HepG2 (cell line): ENCODE measurements around the gene NOS1AP. TPM values are rescaled to one million over a fixed set of nuclear protein-coding genes. Genes with fewer than 3 reads are reported as not detected.

Experiments used
- CBX1 ChIP-seq: IDR thresholded peaks from one replicate; pipeline ENCODE4 v1.6.1; 2016; ENCODE audit warnings: antibody characterized with exemption, low read depth
- CENPT ChIP-seq: sonication (generic); formaldehyde crosslinking; IDR thresholded peaks from 2 replicates; pipeline ENCODE4 v1.8.0; 2022; ENCODE audit warnings: low read depth, mild to moderate bottlenecking, moderate library complexity, missing genetic modification reagents
- CERS6 ChIP-seq: sonication (generic); formaldehyde crosslinking; IDR thresholded peaks from 2 replicates; pipeline ENCODE4 v1.5.0; 2020; ENCODE audit warnings: missing genetic modification reagents
- CSRNP1 ChIP-seq: sonication (generic); formaldehyde crosslinking; IDR thresholded peaks from 2 replicates; pipeline ENCODE4 v1.8.1; 2023; ENCODE audit warnings: mild to moderate bottlenecking, missing genetic modification reagents
- ETS1 ChIP-seq: sonication (generic); formaldehyde crosslinking; IDR thresholded peaks from 2 replicates; pipeline ENCODE4 v1.4.0; 2020; ENCODE audit warnings: missing genetic modification reagents
- FOSL2 ChIP-seq: sonication (generic); formaldehyde crosslinking; IDR thresholded peaks from 2 replicates; pipeline ENCODE4 v1.4.0; 2020; ENCODE audit warnings: missing genetic modification reagents
- FOXK2 ChIP-seq: fragments of 450-650 bp; IDR thresholded peaks from 2 replicates; pipeline ENCODE4 v1.6.1; 2016
- HDAC6 ChIP-seq: fragments of 200-600 bp; sonication (generic); IDR thresholded peaks from 2 replicates; pipeline ENCODE4 v1.7.0; 2017; ENCODE audit warnings: mild to moderate bottlenecking, antibody characterized with exemption, low read length, low read depth
- HIVEP1 ChIP-seq: sonication (generic); formaldehyde crosslinking; IDR thresholded peaks from 2 replicates; pipeline ENCODE4 v1.4.0; 2020; ENCODE audit warnings: mild to moderate bottlenecking, missing genetic modification reagents
- HMGXB4 ChIP-seq, 2 experiments: sonication (generic) in 1 of 2; formaldehyde crosslinking in 1 of 2; IDR thresholded peaks; 2 replicates each; pipeline versions ENCODE4 v1.4.0 to v1.6.1; 2018 to 2020; ENCODE audit warnings: missing genetic modification reagents in 2 of 2, borderline replicate concordance in 1 of 2, low read depth in 1 of 2, mild to moderate bottlenecking in 1 of 2, missing biosample characterization in 1 of 2
- KAT7 ChIP-seq: IDR thresholded peaks from 2 replicates; pipeline ENCODE4 v1.6.1; 2018; ENCODE audit warnings: borderline replicate concordance, missing compliant biosample characterization
- MIXL1 ChIP-seq: IDR thresholded peaks from 2 replicates; pipeline ENCODE4 v1.6.1; 2016
- PHF8 ChIP-seq: sonication (generic); formaldehyde crosslinking; IDR thresholded peaks from 2 replicates; pipeline ENCODE4 v1.5.0; 2020; ENCODE audit warnings: missing genetic modification reagents
- POLR2G ChIP-seq: fragments of 200-400 bp; formaldehyde crosslinking; IDR thresholded peaks from 2 replicates; pipeline ENCODE4 v1.6.1; 2018; ENCODE audit warnings: mild to moderate bottlenecking, low read depth, low read length, moderate library complexity
- RAD21 ChIP-seq: fragments of 450-650 bp; formaldehyde crosslinking; IDR thresholded peaks from 2 replicates; pipeline ENCODE4 v1.5.0; 2020; ENCODE audit warnings: mild to moderate bottlenecking
- TFDP2 ChIP-seq: sonication (generic); formaldehyde crosslinking; IDR thresholded peaks from 2 replicates; pipeline ENCODE4 v1.4.0; 2020; ENCODE audit warnings: missing genetic modification reagents
- ZBTB7B ChIP-seq: sonication (generic); formaldehyde crosslinking; IDR thresholded peaks from 2 replicates; pipeline ENCODE4 v1.4.0; 2020; ENCODE audit warnings: missing genetic modification reagents
- ZMYM4 ChIP-seq: sonication (generic); formaldehyde crosslinking; IDR thresholded peaks from 2 replicates; pipeline ENCODE4 v1.8.1; 2023; ENCODE audit warnings: mild to moderate bottlenecking, missing genetic modification reagents
- ZNF251 ChIP-seq: sonication (generic); formaldehyde crosslinking; IDR thresholded peaks from 2 replicates; pipeline ENCODE4 v1.9.0; 2021; ENCODE audit warnings: mild to moderate bottlenecking, missing genetic modification reagents
- ZNF275 ChIP-seq: sonication (generic); formaldehyde crosslinking; IDR thresholded peaks from 2 replicates; pipeline ENCODE4 v1.8.0; 2022; ENCODE audit warnings: missing genetic modification reagents, mild to moderate bottlenecking, inconsistent platforms, borderline replicate concordance
- ZNF547 ChIP-seq: sonication (generic); formaldehyde crosslinking; IDR thresholded peaks from 2 replicates; pipeline ENCODE4 v1.5.1; 2020; ENCODE audit warnings: mild to moderate bottlenecking, missing genetic modification reagents
- ZSCAN31 ChIP-seq: sonication (generic); formaldehyde crosslinking; IDR thresholded peaks from 2 replicates; pipeline ENCODE4 v1.5.0; 2020; ENCODE audit warnings: low read depth, mild to moderate bottlenecking, missing genetic modification reagents
- polyA plus RNA-seq, 8 experiments: library from polyadenylated mRNA; depleted of rRNA in 3 of 8; stranded (reverse) in 7 of 8; unstranded in 1 of 8; fragments of >200 nt; fragmentation: Illumina TruSeq in 4 of 8; extraction: Trizol in 4 of 8; gene quantifications; 2 replicates each; pipeline versions ENCODE4 v1.2.1 to v1.2.3, GENCODE V29; 2011 to 2016; ENCODE audit warnings: low read depth in 4 of 8, missing spikeins in 1 of 8, mixed read lengths in 1 of 8; ENCODE audit not compliant: insufficient read depth in 1 of 8
- total RNA-seq, 5 experiments: library from RNA; depleted of rRNA; stranded (reverse); fragments of >200 nt; fragmentation: Illumina TruSeq; extraction: Trizol; gene quantifications; 2 replicates each; pipeline ENCODE4 v1.2.3, GENCODE V29; 2016; ENCODE audit warnings: low read depth in 1 of 5

Gene NOS1AP
- total and polyA plus RNA-seq, 2 of the 13 experiments (the other 11 are each of a cell fraction or from before 2014, with no cell fraction given) = 2.0 to 3.3 TPM

- no peak for TF ChIP-seq FOXK2
- peak; percentile 73 for TF ChIP-seq PHF8 (CRISPR knock-in tag)
- 0 out of 2 replicates have a peak, but pooled peaks have one; percentile 9 for TF ChIP-seq KAT7 (CRISPR knock-in tag)
- no peak; the same call in 1 of the 2 replicates for TF ChIP-seq ZNF547 (CRISPR knock-in tag)
- TF ChIP-seq CSRNP1 (CRISPR knock-in tag) = no peak
- TF ChIP-seq TFDP2 (CRISPR knock-in tag) = peak; percentile 14; the same call in 1 of the 2 replicates
- no peak for TF ChIP-seq CBX1
- TF ChIP-seq HMGXB4 (CRISPR knock-in tag; IDR thresholded peaks at IDR 0.05; ENCODE audit: borderline replicate concordance in 1 of 2, low read depth in 1 of 2) = peak in 1 of 2 experiments; percentile 61; a peak in 2 of 4 replicates
- TF ChIP-seq ZNF275 (CRISPR knock-in tag) = no peak
- no peak for TF ChIP-seq ETS1 (CRISPR knock-in tag)
- no peak for TF ChIP-seq CENPT (CRISPR knock-in tag)
- TF ChIP-seq HIVEP1 (CRISPR knock-in tag) = no peak
- TF ChIP-seq CERS6 (CRISPR knock-in tag) = no peak
- TF ChIP-seq RAD21 (CRISPR knock-in tag) = peak; percentile 58
- TF ChIP-seq HDAC6 = no peak
- peak; percentile 17; the same call in 1 of the 2 replicates for TF ChIP-seq ZMYM4 (CRISPR knock-in tag)
- TF ChIP-seq FOSL2 (CRISPR knock-in tag) = no peak
- no peak; the same call in 1 of the 2 replicates for TF ChIP-seq ZSCAN31 (CRISPR knock-in tag)
- TF ChIP-seq POLR2G = peak; percentile 74
- TF ChIP-seq ZNF251 = no peak
- no peak for TF ChIP-seq MIXL1
- TF ChIP-seq ZBTB7B (CRISPR knock-in tag) = no peak
Observed at GRCh38 chr1:162069334-162070093, at the start of gene NOS1AP (continued).
